ENCODE results near the gene SSMEM1. TPM values are rescaled to one million over a fixed set of nuclear protein-coding genes. Genes with fewer than 3 reads are reported as not detected.
"Not testable (repeated sequence)": the region's sequence is repeated elsewhere in the genome, so short reads cannot be mapped to it uniquely, and the experiment has no call there.

The SSMEM1 gene
- total RNA-seq, 4 donors from 2014 or later = not detected

DNA sequence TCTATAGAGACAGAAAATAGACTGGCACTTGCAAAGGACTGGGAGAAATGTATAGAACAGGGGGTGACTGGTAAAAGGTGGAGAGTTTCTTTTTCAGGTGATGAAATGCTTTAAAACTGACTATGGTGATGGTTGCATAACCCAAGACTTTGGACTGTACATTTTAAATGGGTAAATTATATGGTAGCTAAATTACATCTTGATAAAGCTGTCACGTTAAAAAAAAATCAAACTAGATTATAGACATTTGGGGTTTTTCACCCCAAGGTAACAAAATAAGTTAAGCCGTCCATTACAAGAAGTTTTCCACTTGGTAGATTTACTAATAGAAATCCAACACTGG lies 26.4 kb upstream of the SSMEM1 start:
- peaks cover 0 to 61% (median 29%) of the 10 kb centered on the region in 4 donors for H3K36me3 ChIP-seq
- in situ Hi-C loops (cut with MboI; ENCODE audit: low pct_ligation_motif_present in 1 of 4, low pct_unique_long_range_greater_than_20kb in 1 of 4, low sequenced_read_pairs in 3 of 4) = no loop called here
- DNase-seq = no peak
- H3K4me3 ChIP-seq = no peak overlapping the region
- intact Hi-C loops (cut with DNase I; ENCODE audit: low total_unique reads) = no loop called here
- peaks cover 0 to 3% (median 0%) of the 10 kb centered on the region in 4 donors for H3K4me1 ChIP-seq
- no peaks in the 10 kb centered on the region for H3K9me3 ChIP-seq
- no peaks in the 10 kb centered on the region for H3K27me3 ChIP-seq
- H3K27ac ChIP-seq = no peak overlapping the region
- WGBS, 2 donors (ENCODE audit: low coverage in 1 of 2) = 74 to 79% methylated on average over 2 of the region's 2 CpGs
- TF ChIP-seq POLR2AphosphoS5 (IDR thresholded peaks at IDR 0.05) (no peak), EP300 (IDR thresholded peaks at IDR 0.05; ENCODE audit: low read depth) (no peak), POLR2A (IDR thresholded peaks at IDR 0.05) (no peak)
- TF ChIP-seq, protein P1, sequence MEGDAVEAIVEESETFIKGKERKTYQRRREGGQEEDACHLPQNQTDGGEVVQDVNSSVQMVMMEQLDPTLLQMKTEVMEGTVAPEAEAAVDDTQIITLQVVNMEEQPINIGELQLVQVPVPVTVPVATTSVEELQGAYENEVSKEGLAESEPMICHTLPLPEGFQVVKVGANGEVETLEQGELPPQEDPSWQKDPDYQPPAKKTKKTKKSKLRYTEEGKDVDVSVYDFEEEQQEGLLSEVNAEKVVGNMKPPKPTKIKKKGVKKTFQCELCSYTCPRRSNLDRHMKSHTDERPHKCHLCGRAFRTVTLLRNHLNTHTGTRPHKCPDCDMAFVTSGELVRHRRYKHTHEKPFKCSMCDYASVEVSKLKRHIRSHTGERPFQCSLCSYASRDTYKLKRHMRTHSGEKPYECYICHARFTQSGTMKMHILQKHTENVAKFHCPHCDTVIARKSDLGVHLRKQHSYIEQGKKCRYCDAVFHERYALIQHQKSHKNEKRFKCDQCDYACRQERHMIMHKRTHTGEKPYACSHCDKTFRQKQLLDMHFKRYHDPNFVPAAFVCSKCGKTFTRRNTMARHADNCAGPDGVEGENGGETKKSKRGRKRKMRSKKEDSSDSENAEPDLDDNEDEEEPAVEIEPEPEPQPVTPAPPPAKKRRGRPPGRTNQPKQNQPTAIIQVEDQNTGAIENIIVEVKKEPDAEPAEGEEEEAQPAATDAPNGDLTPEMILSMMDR (IDR thresholded peaks at IDR 0.05) = no peak

DNA sequence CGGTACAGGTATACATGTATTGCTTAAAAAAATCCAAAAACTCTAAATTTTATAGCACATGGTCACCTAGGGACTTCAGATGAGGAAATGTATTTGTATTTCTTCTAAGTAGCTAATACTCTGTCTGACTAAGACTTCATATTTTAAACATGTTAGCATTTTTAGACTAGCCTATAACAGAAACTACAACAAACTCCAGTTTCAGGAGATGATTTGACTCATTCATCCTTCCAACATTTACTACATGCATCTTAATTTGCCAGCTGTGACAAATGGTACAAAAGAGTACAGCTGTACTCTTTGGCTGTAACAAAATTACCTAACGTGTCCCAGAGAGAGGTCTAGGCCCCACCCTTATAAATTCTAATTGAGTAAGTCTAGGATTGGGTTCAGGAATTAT lies 24.7 kb upstream of the SSMEM1 start:
- intact Hi-C loops (cut with DNase I; ENCODE audit: low total_unique reads) = no loop called here
- no peak overlapping the region for H3K27ac ChIP-seq
- 55 to 57% methylated on average over 2 of the region's 2 CpGs for WGBS, 2 donors (ENCODE audit: low coverage in 1 of 2)
- no peaks in the 10 kb centered on the region for H3K27me3 ChIP-seq
- H3K36me3 ChIP-seq = peaks cover 0 to 64% (median 28%) of the 10 kb centered on the region in 4 donors
- no peak overlapping the region for H3K4me3 ChIP-seq
- H3K4me1 ChIP-seq = peaks cover 0 to 3% (median 0%) of the 10 kb centered on the region in 4 donors
- DNase-seq = no peak
- in situ Hi-C loops (cut with MboI; ENCODE audit: low pct_ligation_motif_present in 1 of 4, low pct_unique_long_range_greater_than_20kb in 1 of 4, low sequenced_read_pairs in 3 of 4) = no loop called here
- no peaks in the 10 kb centered on the region for H3K9me3 ChIP-seq
- TF ChIP-seq, protein P1 (IDR thresholded peaks at IDR 0.05) = no peak
- no peak for TF ChIP-seq POLR2A (IDR thresholded peaks at IDR 0.05)
- no peak for TF ChIP-seq EP300 (IDR thresholded peaks at IDR 0.05; ENCODE audit: low read depth)
- no peak for TF ChIP-seq POLR2AphosphoS5 (IDR thresholded peaks at IDR 0.05)

DNA sequence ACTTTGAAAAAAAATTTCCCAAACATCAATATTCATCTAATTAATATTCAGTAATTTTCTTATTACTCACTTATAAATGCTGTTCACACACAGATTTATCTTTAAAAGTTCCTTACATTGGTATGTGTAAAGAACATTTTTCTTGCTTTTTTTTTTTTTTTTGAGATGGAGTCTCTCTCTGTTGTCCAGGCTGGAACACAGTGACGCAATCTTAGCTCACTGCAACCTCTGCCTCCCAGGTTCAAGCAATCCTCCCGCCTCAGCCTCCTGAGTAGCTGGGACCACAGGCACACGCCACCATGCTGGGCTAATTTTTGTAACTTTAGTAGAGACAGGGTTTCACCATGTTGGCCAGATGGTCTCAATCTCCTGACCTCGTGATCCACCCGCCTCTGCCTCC lies 23.3 kb upstream of the SSMEM1 start:
- H3K4me3 ChIP-seq; H3K9me3 ChIP-seq; H3K27me3 ChIP-seq; H3K27ac ChIP-seq; H3K4me1 ChIP-seq; in situ Hi-C loops (cut with MboI; ENCODE audit: low pct_ligation_motif_present in 1 of 4, low pct_unique_long_range_greater_than_20kb in 1 of 4, low sequenced_read_pairs in 3 of 4); DNase-seq; intact Hi-C loops (cut with DNase I; ENCODE audit: low total_unique reads): not testable (repeated sequence)
- peaks cover 0 to 51% (median 22%) of the 10 kb centered on the region in 4 donors for H3K36me3 ChIP-seq
- WGBS, 2 donors (ENCODE audit: low coverage in 1 of 2) = 75 to 97% methylated on average over 5 of the region's 5 CpGs

DNA sequence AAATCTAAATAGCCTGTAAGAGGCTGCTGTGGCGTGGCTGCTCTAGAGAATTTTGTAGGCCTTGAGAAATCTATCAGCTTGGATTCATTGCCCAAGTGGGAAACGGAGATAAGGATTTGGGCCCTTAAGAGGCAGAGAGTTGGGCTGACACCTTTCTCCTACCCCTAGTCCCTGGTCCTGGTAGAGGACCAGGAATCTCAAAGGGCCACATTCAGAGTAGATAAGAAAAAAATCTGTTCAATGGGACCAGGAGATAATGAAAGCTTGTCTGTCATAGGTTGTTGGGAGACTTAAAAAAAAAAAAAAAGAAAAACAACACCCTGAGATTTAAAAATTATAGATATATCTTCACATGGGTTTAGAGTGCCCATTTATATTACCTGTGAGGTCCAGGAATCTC lies 20.3 kb upstream of the SSMEM1 start:
- Histone ChIP-seq H3K4me1 (peaks cover 0 to 3% (median 0%) of the 10 kb centered on the region in 4 donors), H3K4me3 (no peak overlapping the region), H3K27ac (no peak overlapping the region), H3K9me3 (no peaks in the 10 kb centered on the region), H3K36me3 (peaks cover 0 to 37% (median 17%) of the 10 kb centered on the region in 4 donors), H3K27me3 (no peaks in the 10 kb centered on the region)
- TF ChIP-seq POLR2AphosphoS5 (IDR thresholded peaks at IDR 0.05) = no peak
- TF ChIP-seq, protein P1 (IDR thresholded peaks at IDR 0.05) = no peak
- TF ChIP-seq EP300 (IDR thresholded peaks at IDR 0.05; ENCODE audit: low read depth) = no peak
- no peak for TF ChIP-seq POLR2A (IDR thresholded peaks at IDR 0.05)
- 93 to 96% methylated on average over 2 of the region's 2 CpGs for WGBS, 2 donors (ENCODE audit: low coverage in 1 of 2)
- intact Hi-C loops (cut with DNase I; ENCODE audit: low total_unique reads) = no loop called here
- no peak for DNase-seq
- in situ Hi-C loops (cut with MboI; ENCODE audit: low pct_ligation_motif_present in 1 of 4, low pct_unique_long_range_greater_than_20kb in 1 of 4, low sequenced_read_pairs in 3 of 4) = no loop called here

DNA sequence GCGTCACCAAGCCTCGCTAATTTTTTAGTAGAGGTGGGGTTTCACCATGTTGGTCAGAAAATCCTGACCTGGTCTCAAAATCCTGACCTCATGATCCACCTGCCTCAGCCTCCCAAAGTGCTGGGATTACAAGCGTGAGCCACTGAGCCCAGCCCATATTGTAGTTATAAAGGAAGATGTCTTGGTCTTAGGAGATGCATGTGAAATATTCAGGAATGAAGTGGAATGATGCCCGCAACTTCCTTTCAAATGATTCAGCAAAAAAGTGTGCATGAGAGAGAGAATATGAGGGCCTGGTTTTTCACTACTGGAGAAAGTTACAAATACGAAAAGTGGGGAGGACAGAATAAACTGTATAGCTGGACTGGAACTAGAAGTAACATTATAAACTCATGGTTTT lies 18.3 kb upstream of the SSMEM1 start:
- TF ChIP-seq POLR2A (IDR thresholded peaks at IDR 0.05) = no peak
- TF ChIP-seq, protein P1 (IDR thresholded peaks at IDR 0.05) = no peak
- no peak for TF ChIP-seq EP300 (IDR thresholded peaks at IDR 0.05; ENCODE audit: low read depth)
- TF ChIP-seq POLR2AphosphoS5 (IDR thresholded peaks at IDR 0.05) = no peak
- H3K4me1 ChIP-seq = peaks cover 0 to 3% (median 0%) of the 10 kb centered on the region in 4 donors
- H3K36me3 ChIP-seq = peaks cover 0 to 30% (median 11%) of the 10 kb centered on the region in 4 donors
- H3K9me3 ChIP-seq = no peaks in the 10 kb centered on the region
- H3K27me3 ChIP-seq = no peaks in the 10 kb centered on the region
- intact Hi-C loops (cut with DNase I; ENCODE audit: low total_unique reads) (no loop called here), in situ Hi-C loops (cut with MboI; ENCODE audit: low pct_ligation_motif_present in 1 of 4, low pct_unique_long_range_greater_than_20kb in 1 of 4, low sequenced_read_pairs in 3 of 4) (no loop called here)
- H3K4me3 ChIP-seq = no peak overlapping the region
- WGBS, 2 donors (ENCODE audit: low coverage in 1 of 2) = 78 to 100% methylated on average over 5 of the region's 5 CpGs
- DNase-seq = no peak
- H3K27ac ChIP-seq = no peak overlapping the region
